ENCODE results near the gene MYOM1.

- TF ChIP-seq CTCF (IDR thresholded peaks at IDR 0.05) (no peak), POLR2A (IDR thresholded peaks at IDR 0.05) (no peak)
Measured at GRCh38 chr18:3111523-3112240, 108.1 kb downstream of the MYOM1 start.

Measured in thyroid gland (tissue), 4 donors.